Cerebellar nuclear complex (tissue), 1 donor: ENCODE measurements around the gene LYRM7.
"Not testable (repeated sequence)": the region's sequence is repeated elsewhere in the genome, so short reads cannot be mapped to it uniquely, and the experiment has no call there.

Source experiments
- DNase-seq, 2 experiments: peaks; one replicate each; lab custom pipeline; 2025; lab: John Stamatoyannopoulos, UW

Gene LYRM7

DNA sequence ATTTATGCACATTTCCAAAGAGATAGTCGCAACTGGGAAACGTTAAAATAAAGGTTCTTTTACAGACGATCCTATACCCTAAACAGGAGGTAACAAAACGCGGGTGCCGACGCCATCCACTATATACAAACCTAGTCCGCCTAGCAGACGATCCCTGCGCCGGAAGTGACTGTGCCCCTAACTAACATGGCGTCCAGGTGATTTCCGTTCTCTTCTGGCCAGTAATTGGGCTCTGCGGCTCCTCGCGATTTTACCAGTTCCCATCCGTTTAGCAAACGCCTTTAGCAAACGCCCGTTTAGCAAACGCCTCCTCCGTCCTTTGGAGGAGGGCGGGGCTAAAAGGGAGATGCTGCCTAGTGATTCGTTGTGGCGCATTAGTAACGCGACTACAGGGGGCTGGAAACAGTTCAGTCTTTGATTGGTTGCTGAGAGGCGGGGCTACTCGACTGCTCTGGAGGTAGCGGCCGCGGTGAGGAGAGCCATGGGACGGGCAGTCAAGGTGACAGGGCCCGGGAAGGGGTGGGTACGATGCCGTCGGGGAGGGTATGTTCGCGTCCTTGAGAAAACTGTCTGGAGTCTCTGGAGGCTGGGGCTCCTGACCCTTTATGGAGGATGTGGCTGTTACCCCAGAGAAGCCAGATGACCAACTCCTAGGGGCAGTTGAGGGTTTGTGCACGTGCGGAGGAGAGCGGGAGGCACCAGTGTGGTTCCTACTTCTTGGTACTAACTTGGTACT, at the start of gene LYRM7:
Gene LYRM7 (plus strand): TSS at position 405 of the 736 bp plus-strand sequence. CDS start 77 bp downstream, at position 482.
- peak; percentile 97 for DNase-seq

DNA sequence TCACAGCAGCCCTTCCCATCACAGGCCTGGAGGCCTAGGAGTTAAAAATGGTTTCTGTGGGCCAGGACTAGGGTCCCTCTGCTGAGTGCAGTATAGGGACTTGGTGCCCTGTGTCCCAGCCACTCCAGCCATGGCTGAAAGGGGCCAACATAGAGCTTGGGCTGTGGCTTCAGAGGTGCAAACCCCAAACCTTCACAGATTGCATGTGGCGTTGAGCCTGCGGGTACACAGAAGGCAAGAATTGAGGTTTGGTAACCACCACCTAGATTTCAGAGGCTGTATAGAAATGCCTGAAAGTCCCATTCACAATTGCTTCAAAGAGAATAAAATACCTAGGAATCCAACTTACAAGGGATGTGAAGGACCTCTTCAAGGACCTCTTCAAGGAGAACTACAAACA, 43.5 kb upstream of the LYRM7 start:
- not testable (repeated sequence) for DNase-seq

DNA sequence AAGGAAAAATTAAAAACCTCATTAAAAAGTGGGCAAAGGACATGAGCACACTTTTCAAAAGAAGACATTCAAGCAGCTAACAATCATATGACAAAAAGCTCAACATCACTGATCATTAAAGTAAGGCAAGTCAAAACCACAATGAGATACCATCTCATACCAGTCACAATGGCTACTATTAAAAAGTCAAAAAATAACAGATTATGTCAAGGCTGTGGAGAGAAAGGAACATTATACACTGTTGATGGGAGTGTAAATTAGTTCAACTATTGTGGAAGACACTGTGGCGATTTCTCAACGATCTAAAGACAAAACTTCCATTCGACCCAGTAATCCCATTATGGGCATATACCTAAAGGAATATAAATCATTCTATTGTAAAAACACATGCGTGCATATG, 41.4 kb upstream of the LYRM7 start:
- no peak for DNase-seq

DNA sequence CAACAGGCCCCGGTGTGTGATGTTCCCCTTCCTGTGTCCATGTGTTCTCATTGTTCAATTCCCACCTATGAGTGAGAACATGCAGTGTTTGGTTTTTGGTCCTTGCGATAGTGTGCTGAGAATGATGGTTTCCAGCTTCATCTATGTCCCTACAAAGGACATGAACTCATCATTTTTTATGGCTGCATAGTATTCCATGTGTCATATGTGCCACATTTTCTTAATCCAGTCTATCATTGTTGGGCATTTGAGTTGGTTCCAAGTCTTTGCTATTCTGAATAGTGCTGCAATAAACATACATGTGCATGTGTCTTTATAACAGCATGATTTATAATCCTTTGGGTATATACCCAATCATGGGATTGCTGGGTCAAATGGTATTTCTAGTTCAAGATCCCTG, 37.7 kb upstream of the LYRM7 start:
- not testable (repeated sequence) for DNase-seq

DNA sequence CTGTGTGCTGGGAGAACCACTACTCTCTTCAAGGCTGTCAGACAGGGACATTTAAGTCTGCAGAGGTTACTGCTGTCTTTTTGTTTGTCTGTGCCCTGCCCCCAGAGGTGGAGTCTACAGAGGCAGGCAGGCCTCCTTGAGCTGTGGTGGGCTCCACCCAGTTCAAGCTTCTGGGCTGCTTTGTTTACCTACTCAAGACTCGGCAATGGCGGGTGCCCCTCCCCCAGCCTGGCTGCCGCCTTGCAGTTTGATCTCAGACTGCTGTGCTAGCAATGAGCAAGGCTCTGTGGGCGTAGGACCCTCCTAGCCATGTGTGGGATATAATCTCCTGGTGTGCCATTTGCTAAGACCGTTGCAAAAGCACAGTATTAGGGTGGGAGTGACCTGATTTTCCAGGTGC, 32.3 kb upstream of the LYRM7 start:
- not testable (repeated sequence) for DNase-seq

DNA sequence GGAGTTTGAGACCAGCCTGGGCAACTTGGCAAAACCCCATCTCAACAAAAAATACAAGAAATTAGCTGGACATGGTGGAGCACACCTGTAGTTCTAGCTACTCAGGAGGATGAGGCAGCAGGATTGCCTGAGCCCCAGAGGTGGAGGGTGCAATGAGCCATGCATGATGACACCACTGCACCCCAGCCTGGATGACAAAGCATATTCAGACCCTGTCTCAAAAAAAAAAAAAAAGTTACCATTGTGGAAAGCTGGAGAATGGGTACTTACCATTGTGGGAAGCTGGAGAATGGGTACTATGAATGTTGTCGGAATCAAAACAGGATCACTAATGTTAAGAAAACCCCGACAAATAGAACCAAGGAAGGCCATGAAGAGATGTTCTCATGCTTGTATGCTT, 31.4 kb upstream of the LYRM7 start:
- DNase-seq, result no peak

DNA sequence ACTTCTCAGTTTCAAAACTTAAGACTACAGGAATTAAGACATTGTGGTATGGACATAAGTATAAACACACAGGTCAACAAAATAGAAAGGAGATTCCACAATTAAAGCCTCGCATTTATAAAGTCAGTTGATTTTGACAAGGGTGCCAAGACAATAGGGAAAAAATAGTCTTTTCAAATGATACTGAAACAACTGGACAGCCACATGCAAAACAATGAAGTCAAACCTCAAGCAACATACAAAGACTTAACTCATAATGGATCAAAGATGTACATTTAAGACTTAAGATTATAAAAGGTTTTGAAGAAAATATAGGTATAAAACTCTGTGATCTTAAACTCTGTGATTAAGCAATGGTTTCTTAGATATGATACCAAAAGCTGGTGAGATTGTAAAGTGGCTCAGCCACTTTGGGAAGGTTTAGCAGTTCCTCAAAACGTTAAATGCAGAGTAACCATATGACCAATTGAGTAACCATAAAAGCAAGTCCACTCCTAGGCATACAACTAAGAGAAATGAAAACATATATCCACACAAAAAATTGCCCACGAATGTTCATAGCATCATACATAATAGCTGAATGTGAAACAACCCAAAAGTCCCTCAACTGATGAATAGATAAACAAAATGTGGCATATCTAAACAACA, 27.6 kb upstream of the LYRM7 start:
- DNase-seq, result no peak

DNA sequence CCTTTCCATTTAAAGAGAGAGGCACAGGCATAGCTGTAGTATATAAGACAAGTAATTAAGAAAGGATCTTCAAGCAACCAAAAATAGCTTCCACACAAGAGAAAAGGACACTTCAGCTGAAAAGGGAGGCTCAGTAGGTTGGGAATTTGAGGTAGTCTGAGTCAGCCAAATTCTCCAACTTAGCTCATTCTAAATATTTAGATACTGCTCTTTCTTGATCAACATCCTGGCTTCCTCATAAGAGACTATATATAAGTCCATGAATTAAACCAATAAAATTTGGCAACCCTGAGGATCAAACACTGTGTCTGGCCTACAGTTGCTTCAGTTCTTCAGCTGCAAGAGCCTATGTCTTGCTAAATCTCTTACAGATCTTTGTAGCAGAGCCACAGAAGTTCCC, 23.5 kb upstream of the LYRM7 start:
- DNase-seq, result no peak

DNA sequence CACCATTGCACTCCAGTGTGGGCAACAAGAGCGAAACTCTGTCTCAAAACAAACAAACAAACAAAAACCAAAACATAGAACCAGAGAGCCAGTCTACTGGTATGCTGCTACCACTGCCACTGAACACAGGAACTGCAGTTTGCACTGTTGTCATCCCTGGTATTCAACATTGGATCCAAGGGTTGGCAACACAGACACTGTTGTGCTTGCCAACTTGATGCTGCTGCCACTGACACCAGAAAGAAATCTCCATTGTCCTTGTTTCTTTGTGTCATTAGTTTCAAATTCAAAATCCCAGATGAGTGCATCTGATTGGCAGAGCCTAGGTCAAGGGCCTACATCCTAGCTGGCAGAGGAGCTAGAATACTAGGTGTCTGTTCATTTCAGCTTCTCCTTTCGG, 21.9 kb upstream of the LYRM7 start:
- no peak for DNase-seq

DNA sequence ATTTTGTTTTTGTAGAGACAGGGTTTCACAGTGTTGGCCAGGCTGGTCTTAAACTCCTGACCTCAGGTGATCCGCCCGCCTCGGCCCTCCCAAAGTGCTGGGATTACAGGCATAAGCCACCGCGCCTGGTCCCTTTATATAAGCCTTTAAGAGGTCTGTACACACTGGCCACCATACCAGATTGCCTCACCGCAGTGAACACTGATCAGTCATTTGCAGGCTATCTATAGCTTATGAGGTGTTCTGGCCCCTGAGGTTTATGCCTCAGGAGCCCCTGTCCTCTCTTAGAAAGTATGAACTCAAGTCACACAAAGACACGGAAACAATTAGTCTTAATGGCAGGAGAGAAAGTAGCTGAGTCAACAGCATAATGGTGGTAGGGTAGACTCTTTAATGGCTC, 20.3 kb upstream of the LYRM7 start:
- DNase-seq, result no peak

DNA sequence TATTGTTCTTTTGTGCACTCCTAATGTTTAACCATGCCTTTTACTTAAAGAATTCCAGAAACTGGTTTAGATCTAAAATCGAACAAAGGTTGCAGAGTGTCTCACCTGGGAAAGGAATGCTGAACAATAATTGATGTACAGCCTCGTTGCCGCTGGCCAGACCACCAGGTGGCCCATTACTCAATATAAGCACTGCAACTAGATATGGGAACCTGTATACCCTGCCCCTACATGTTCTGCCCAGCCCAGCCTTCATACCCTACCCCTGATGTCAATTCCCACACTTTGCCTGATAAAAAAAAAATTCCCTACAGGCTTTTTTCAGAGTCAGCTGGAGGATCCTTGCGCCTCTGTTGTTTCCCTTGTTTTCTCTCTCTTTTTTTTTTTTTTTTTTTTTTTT, 19.5 kb upstream of the LYRM7 start:
- DNase-seq, result no peak

DNA sequence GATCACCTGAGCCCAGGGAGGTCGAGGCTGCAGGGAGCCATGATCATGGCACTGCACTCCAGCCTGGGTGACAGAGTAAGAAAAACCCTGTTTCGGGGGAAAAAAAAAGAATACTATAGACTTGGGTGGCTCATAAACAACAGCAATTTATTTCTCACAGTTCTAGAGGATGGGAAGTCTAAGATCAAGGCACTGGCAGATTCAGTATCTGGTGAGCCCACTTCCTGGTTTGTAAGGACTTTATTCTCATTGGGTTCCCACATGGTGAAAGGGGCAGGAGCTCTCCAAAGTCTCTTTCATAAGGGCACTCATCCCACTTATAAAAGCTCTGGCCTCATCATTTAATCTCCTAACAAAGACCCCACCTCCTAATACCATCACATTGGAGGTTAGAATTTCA, 14.4 kb upstream of the LYRM7 start:
- no peak for DNase-seq

DNA sequence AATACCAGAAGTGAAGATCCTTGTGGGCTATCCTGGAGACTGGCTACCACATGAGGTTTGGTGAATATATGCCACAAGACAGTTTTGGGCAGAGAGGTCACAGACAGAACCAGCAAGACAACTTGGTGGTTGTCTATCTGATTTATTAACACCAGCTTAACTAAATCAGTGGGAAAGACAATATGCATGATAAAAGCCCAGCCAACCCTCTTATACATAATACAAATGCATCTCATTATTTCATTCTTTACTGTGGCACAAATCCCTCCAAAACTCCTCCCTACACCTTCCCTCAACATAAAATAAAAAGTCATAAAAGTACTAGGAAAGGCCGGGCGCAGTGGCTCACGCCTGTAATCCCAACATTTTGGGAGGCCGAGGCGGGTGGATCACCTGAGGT, 13.8 kb upstream of the LYRM7 start:
- DNase-seq, result no peak

DNA sequence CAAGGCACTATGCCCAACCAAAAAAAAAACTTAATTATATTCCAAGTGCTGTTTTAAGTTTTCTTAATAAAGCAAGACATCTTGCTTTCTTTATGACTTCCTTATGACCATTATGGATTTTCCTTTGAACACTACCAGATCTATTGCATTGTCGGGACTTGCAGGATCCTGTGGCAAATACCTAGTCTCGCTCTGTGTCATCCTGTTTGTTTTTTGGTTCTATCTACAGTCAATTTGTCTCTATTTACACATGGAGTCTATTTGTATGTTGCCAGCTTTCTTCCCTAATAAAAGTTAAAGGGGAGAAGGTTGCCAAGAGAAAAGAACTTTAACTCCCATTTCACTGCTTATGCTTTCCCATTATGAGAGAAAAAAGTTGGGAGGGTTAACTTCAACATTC, 10.6 kb upstream of the LYRM7 start:
- no peak for DNase-seq

DNA sequence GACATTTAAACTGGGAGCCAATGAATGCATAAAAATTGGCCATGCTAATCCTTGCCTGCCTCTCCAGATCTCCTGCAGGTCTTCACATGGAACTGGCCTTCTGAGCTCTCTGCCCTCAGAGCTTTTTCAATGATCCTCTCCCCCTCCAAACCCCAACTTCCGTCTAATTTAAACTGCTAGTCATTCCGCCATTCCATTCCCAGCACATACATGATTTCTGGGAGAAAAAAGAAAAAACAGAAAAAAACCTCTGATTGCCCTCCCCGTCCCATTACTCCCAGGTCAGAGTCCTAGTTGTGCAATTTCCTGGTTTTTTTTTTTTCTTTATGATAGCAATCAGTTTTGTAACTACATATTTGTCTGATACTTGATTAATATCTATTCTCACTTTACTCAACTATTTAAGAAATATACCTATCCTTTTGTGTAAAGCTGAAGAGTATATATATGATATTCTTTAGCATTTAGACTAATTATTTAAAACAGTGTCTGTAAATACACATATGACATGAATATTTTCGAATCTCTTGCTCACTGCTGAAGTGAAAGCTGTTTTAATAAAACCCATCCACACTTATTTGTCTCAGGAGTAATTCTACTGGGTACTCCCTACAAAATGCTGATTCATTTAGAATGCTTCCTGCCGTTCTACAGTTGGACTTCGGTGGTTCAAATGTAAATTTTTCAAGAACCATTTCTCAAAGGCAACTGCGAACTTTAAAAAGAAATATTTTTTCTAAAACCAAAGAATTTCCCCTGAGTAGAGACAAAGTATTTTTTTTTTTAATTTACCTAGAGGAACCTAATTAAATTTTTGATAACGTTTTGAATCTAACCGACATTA, 7.2 kb upstream of the LYRM7 start:
- no peak for DNase-seq

DNA sequence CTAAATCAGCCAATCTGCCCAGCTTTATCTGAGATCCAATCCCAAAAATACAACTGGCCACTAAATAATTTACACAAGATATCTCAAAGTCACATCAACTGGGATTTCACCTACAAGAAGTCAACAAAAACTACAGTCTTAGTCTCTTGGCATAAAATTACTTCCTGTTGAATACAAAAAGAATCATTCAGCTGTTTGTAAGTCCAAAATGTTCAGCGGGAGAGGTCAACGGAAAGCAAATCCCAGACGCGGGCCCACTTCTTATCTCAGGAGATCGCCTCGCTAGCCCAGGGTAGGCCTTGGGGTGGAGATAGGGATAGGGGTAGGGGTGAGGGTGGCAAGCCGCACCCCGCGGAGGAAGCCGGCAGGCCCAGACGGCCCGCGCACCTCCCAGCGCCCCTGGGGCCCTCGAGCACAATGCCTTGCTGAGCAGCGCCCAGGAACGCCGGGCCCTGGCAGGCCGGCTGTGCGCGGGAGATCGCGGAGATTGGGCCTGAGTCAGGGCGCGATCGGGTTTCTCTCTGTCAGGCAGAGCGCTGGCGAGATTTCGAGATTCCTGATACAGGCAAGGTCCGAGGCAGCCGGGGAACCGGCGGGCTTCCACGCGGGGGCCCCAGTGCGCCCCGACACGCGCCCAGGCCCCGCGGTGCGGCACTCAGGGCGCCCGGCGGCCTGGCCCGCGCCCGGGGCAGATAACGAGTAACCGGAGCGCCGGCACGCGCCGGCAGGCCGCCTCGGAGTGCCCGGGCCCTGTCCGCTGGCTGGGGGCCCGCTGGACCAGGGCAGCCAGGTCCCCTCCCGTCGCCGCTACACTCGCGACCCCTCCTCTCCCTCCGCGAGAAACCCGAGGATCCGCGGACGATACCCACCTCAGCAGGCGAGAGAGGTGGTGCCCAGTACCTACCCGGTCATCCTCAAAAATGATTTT, 6.3 kb upstream of the LYRM7 start:
- DNase-seq, result peak in 1 of 2 experiments; percentile 37

DNA sequence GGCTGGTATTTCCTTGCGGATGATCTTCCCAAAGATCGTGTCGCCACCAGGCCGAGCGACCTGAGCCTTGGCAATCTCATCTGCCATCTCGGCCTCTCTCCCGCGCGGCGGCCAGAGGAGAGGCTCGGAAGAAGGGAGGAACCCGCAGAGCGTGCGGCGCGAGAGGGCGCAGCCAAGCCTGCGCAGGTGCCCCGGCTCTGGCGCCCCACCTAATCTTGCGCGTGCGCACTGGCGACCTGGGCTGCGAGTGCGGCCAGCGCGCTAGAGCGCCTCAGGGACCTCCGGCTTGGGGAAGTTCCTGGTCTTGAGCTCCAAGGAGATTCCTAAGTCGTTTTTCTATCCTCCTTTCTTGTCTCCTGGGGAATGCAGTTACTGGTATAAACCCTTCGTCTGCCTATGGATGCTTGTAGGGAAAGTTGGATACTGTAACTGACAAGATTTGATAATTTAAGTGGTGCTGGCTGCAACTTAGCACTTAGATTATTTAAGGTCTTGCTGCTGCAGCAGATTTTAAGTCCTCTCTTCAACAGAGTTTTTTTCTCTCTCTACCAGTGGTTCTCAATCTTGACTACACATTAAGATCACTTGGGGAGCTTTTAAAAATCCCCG, 5.5 kb upstream of the LYRM7 start, which contains the start of gene HINT1:
Gene HINT1 (minus strand): TSS at position 138 of the 609 bp plus-strand sequence. CDS start 51 bp downstream, at position 87.
- DNase-seq, result peak; percentile 3 to 57

DNA sequence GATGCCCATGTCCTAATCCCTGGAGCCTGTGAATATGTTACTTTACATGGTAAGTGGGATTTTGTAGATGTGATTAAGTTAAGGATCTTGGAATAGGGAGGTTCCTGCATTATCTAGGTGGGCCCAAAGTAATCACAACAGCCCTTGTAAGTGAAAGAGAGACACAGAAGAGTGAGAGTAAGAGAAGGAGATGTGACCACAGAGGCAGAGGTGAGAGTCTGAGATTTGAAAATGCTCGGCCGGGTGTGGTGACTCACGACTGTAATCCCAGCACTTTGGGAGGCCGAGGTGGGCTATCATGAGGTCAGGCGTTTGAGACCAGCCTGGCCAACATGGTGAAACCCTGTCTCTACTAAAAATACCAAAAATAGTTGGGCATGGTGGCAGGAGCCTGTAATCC, 3.1 kb upstream of the LYRM7 start:
- DNase-seq, result no peak

DNA sequence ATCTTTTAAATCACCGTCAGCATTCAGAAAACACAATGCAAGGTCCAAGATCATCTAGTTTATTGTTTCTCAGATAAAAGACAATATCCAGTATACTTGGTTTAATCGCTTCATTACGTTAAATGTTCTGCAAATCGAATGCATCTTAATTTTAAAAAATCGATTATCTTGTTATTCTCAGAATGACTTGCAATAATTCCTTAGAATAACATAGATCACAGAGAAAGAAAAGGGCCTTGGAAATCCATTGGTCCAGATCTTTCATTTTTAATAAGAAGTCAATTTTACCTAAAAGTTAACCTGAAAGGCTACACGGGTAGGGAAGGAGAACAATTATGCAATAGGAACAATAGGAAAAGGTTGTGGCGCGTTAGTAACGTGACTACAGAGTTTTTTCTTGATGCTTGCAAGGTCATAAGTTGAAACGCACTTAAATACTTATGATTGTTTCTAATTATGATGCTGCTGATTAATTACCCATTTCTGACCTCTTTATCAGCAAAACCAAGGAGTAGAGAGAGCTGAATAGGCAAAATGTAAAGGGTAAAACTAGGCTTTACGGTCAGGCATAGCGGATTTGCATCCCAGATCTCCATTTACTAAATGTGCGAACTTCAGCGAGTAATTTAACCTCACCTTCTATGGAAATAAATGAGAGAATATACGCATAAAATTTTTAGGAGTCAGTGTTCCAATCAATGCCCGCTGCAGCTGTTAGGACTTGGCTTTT, 769 bp upstream of the LYRM7 start:
- DNase-seq, result no peak

DNA sequence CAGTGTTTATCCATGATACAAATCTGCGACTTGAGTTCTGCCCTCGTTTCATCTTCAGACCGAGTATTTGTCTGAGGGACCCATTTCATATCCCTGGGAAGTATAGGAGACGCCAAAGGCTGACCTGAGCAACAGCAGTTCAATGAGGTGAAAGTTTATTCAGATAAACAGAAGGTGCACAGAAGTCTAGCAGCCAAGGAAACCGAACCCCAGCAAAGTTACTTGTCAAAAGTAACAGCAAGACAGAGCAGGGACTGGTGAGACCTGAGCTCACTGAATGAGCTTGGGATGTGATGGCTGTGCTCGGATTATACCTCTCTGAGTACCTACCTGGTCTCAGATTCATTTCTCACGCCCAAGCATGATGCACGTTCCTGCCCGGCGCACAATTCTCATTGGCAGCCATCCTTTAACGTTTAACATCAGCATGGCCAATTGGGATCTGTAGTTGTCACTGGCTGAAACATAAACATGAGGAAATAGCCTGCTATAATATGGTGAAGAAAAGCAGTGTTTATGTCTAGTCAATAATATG, 599 bp downstream of the LYRM7 start:
- no peak for DNase-seq
